Stimulated activated CD4-positive, alpha-beta T cell treated with anti-CD3 and anti-CD28 coated beads, Interleukin-4, amount 100 ng/mL, for 48 hours (primary cell): ENCODE results near the gene TMEM82.

Source experiments
- DNase-seq, 2 donors: peaks; one replicate each; pipeline ENCODE4 v3.0.0-alpha.2; 2020; ENCODE audit warnings: low read depth in 2 of 2

The TMEM82 gene

GRCh38 chr1:15720861-15721260, 21.4 kb upstream of the TMEM82 start:
- DNase-seq: no peak

DNA sequence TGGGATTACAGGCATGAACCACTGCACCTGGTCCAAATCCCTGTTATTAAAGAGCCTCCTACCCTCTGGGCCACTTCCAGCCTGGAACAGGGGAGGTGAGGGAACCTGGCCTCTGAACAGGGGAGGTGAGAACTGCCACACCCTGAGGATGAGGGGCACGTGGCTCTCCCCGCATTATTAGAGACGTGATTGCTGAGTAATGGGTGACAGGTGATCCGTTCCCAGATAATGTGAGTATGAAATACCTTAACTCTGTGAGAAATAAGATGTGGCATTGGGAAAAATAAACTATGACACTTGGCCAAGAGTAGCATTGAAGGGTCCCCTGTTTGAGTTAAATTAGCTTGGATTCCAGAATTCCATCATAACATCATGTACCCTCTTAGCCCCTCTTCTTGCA, 19.9 kb upstream of the TMEM82 start:
- DNase-seq: no peak

DNA sequence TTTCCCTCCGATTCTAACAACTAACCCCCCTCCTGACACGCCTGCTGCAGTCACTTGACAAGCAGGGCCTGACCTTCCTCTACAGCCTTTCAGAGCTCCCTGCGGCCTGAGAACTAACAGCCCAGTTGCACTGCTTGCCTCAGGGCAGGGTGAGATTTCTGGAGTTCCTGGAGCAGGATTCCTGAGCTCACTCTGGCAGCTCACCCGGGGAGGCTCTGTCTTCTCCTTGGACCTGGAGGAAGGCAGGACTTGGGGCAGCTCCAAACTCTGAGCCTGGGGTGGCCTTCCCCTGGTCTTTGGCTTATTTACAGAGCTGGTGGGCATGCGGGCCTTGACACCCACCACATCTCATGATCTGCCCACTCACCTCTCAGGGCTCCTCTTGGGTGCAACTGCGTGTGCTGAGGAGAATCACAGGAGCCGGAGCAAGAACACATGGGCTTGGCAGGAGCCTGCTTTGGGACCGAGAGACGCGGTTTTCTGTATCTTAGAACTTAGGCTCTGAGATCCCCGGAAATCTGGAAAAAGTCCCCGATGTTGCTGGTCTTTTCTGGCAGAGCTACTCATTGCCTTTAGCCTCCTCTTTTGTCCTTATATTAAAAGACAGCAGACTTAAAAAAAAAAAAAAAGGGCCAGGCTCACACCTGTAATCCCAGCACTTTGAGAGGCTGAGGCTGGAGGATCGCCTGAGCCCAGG, 19.3 kb upstream of the TMEM82 start:
- DNase-seq: no peak

GRCh38 chr1:15723631-15724246, 18.6 kb upstream of the TMEM82 start:
- DNase-seq: no peak

DNA sequence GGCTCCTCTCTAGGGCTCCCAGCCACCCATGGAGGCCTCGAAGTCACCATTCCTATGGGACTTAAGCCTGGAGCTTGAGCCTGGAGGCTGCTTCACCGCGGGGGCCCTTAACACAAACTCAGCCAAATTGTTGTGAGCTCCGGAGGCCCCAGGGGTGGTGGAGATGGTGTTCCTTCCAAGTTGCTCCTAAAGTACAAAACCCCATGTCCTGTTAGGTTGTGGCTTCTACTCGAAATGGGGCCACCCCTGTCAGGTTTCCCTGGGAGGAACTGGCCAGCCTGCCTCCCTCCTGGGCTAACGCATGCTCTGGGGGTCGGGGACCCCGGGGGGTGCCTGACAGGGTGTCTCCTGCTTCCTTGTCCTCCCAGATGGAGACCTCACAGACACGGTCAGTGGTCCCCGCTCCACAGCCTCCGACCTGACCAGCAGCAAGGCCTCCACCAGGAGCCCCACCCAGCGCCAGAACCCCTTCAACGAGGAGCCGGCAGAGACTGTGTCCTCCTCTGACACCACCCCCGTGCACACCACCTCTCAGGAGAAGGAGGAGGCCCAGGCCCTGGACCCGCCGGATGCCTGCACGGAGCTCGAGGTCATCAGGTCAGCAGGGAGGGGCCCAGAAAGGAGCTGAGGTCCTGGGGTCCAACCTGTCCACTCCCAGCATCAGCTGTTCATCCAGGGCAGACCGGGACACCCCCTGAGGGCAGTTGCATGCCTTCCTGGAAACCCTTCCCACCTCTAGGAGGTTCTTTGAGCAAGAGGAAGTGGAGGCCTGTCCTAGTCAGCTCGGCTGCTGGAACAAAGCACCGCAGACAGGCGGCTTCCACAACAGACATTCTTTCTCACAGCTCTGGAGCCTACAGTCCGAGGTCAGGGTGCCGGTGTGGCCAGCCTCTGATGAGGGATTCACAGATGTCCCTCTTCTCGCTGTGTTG, 17.1 kb upstream of the TMEM82 start:
- DNase-seq: no peak

DNA sequence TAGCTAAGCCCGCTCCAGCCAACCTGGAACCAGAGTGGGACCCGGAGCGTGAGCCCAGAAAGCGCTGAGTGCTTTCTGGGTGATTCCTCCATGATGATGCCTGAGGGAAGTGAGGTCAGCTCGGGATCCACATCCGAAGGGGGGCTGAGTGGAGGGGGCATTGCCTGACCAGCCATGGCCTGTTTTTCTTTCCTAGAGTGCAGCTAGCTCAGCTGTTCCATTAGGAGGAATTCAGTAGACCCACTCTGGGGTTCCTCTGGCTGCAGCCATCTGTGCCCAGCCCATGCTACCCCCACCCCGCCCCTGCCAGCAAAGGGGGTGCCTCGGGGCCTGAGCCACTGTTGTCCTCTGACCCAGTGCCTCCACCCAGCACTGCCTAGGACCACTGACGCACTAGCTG, 15.8 kb upstream of the TMEM82 start:
- no peak for DNase-seq

DNA sequence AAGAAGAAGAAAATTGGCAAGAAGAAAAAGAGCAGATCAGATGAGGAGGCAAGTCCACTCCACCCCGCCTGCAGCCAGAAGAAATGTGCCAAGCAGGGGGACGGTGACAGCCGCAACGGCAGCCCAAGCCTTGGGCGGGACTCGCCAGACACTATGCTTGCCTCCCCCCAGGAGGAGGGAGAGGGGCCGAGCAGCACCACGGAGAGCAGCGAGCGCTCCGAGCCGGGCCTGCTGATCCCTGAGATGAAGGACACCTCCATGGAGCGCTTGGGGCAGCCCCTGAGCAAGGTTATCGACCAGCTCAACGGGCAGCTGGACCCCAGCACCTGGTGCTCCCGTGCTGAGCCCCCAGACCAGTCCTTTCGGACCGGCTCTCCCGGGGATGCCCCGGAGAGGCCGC, 15.3 kb upstream of the TMEM82 start:
- DNase-seq: no peak

- no peak for DNase-seq
These were observed 14.9 kb upstream of the TMEM82 start for GRCh38 chr1:15727424-15727823.

DNA sequence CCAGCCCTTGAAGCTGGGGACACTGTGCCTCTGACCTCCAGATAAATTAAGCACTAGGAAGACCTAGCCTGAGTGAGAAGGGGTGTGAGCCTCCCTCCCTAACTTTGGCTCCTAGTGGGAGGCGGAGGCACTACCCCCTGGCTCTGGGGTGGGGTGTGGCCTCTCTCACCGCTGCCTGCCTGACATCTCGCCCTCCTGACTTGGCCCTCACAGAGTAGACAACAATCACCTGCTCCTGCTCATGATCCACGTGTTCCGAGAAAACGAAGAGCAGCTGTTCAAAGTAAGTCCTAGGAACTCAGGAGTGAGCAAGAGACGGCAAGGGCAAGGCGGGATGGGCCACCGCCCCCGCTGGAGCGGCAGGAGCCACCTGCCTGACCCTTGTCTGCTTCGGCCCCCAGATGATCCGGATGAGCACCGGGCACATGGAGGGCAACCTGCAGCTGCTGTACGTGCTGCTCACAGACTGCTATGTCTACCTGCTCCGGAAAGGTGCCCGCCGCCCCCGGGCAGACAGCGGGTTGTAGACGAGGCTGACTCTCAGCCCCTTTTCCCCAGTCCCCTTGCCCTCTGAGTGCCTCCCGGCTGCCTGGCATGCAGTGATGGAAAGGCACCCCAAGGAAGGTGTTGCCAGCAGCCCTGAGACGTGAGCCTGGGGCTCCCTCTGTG, 14.3 kb upstream of the TMEM82 start:
- DNase-seq: no peak

GRCh38 chr1:15728937-15729657, 13.2 kb upstream of the TMEM82 start:
- no peak for DNase-seq

DNA sequence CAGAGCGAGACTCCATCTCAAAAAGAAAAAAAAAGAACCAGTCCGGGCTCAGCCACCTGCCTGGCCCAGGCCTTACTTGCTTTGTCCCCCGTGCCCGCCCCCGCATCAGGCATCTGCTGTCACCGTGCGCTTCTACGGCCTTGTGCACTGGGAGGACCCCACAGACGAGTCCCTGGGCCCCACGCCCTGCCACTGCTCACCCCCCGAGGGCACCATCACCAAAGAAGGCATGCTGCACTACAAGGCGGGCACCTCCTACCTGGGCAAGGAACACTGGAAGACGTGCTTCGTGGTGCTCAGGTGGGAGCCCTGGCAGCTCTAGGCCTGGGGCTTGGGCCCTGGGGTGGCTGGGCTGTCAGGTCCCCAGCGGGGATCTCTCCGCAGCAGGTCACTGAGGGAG, 11.9 kb upstream of the TMEM82 start:
- no peak for DNase-seq

DNA sequence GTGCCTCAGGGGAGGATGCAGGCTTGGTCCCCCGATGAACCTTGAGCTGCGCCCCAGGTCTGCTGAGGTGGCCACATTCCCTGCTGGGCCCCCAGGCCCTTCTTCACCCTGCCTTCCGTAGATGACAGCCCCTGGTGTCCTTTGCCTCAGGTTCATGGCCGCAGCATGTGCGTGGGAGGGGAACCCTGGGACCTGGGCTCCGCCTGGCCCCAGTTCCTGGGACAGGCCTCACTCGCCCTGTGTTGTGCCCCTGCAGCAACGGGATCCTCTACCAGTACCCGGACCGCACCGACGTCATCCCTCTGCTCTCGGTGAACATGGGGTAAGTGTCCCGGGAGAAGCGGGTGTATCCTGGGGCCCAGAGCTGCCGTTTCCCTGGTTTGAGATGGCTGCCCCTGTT, 11.4 kb upstream of the TMEM82 start:
- no peak for DNase-seq

DNA sequence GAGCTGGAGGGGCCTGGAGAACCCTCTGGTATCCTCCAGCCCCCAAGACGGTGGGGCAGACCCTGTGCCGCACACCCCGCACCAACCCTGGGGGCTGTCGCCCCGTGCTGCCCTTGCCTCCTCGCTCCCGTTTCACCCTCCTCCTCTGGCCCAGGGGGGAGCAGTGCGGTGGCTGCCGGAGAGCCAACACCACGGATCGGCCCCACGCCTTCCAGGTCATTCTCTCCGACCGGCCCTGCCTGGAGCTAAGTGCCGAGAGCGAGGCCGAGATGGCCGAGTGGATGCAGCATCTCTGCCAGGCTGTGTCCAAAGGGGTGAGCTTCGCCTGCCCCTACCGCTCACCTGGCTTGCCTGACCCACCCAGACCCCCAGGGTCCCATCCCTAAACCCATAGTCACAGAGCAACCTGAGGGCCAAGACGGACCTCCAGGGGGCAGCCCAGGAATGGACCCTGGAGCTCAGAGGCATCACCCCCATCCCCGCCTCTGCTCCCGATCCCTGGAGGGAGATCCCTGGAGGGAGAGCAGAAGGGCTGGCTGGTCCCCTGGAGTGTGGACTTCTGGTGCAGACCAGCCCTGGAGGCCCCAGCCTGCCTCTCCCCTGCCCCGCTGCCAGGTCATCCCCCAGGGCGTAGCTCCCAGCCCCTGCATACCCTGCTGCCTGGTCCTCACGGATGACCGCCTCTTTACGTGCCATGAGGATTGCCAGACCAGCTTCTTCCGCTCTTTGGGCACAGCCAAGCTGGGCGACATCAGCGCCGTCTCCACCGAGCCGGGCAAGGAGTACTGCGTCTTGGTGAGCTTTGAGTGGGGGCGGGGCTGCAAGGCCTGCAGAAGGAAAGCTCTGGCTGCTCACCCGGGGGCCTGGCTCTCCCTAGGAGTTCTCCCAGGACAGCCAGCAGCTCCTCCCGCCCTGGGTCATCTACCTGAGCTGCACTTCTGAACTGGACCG, 10.3 kb upstream of the TMEM82 start:
- DNase-seq: no peak

- no peak for DNase-seq
These were observed 9.6 kb upstream of the TMEM82 start for GRCh38 chr1:15732686-15733081.

- DNase-seq: no peak
These were observed 9.0 kb upstream of the TMEM82 start for GRCh38 chr1:15733218-15733725.

GRCh38 chr1:15733726-15734226, 8.5 kb upstream of the TMEM82 start:
- DNase-seq: no peak

GRCh38 chr1:15734296-15734695, 8.0 kb upstream of the TMEM82 start:
- no peak for DNase-seq

DNA sequence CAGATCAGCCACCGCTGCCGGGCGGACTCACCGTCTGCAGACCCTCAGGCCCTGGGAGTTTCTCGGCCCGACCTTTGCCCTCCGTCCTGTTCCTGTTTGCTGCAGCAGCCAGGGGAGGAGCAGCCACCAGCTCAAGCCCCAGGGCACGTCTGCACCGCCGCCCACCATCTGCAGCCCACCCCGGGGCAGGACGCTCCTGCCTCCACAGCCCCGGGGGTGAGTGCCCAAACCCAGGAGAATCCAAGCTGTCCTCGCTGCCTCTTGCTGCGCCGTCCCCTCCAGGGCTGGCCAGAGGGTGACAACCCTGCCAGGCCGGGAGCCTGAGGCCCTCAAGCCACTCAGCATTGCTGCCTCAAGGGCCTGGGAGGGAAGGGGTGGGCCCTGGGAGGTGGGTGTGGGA, 7.4 kb upstream of the TMEM82 start:
- DNase-seq: no peak

- DNase-seq: no peak
These were observed 6.8 kb upstream of the TMEM82 start for GRCh38 chr1:15735304-15736037.
